ENCODE data around the gene PARM1.

The PARM1 gene

DNA sequence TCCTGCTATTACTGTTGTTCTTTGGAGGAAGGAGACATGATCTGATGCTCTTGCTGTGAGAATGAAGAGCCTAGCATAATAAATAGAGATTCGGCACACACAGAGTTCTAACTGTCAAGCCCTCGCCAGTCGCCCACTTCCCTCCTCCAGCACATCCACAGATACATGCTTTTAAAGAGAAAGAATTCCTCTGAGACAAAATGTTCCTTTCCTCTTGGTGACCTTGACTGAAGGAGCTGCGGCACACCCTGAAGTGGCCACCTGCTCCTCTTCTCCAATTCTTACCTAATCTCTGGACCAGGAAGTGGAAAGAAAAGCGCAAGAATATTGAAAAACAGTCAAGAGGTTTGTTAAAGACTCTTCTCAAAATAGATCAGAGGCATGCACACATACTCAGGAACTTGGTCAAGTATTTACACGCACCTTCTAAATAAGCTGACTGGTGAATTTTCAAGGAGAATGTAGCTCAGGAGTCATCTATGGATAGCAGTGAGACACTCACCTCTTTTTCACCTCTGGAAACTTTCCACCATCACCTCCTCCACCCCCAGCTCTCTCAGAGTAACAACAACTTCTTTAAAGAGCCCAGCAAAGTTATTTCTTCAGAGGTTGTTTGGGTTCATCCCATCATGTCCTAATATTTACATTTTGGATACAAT is 95.4 kb downstream of the PARM1 start:
- no peak for DNase-seq (ENCODE audit: low read depth in 3 of 3, low spot score in 1 of 3)

DNA sequence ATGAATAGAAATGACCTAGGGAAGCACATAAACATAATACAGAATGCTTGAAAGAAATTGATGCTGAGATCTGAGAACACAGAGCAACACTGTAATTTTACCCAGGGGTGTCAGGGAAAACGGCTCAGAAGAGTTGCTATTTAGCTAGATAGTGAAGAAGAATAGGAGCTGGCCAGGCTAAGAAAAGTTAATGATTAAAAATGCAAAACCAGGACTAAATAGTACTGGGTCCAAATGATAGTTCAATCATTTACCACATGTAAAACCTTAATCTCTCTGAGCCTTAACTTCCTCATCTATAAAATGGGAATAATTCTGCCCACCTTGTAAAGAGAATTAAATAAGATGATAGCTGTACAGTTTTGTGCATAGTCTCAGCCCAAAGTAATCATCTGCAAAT is 97.1 kb downstream of the PARM1 start:
- DNase-seq (ENCODE audit: low read depth in 3 of 3, low spot score in 1 of 3), result no peak

DNA sequence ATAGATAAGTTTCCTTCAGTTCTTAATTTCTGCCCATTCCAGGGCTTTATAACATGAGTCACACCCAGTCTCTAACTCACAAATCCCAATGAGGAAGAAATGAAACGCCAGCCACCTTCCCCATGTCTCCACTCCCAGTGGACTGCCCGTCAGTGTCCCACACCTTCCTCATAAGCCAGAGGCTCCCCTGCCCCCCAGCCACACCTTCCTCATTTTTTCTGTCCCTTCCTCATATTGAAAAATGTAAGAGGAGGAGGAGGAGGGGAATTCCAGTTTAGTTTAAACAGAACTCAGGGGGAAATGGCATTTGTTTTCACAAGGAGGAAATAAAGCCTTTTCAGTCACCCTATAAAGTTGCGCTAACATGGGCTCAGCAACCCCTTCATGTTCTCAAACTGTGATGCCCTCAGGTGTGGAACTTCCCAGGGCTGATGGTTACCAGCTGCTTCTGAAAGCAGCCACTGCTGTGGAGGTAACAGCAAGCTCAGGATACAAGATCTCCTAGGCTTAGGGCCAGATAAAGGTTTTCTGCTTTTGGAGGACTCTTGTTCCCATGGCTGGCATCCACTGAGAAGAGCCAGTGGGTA is 97.8 kb downstream of the PARM1 start:
- DNase-seq (ENCODE audit: low read depth in 3 of 3, low spot score in 1 of 3), result no peak

DNA sequence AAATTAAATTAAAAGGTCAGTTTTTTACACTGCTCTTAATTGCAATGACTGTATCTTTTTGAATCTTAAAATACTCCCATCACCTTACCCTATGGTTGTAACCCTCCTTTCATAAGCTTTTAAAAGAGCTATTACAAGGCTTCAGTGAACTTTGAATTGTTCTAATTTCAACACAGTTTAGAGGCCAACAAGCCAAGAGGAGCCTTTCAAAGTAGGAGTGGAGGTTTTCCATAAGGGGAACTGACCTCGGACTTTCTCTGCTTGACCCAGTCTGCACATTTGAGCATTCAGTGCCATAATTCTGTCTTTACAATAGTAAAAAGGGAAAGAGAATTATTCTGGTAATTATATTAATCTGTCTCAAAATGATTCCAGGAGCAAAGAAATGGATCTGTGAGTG is 98.9 kb downstream of the PARM1 start:
- DNase-seq (ENCODE audit: low read depth in 3 of 3, low spot score in 1 of 3), result no peak

DNA sequence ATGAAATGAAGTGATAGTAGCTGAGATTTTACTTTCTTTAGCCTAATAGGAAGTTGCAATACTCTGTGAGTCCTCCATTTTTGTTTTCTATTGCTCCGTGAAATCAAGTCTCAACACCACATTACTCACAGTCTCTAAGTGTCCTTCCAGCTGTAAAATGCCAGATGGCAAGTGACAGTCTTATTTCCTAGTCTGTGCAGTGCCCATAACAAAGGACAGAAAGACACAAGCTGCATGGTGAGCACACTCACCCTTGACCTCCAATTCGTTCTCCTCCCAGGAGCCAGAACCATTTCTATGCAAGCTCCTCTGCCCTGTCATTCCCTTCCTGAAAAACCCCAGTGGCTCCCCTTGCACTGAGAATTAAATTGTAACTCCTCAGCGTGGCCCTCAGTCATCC is 101.6 kb downstream of the PARM1 start:
- no peak for DNase-seq (ENCODE audit: low read depth in 3 of 3, low spot score in 1 of 3)

DNA sequence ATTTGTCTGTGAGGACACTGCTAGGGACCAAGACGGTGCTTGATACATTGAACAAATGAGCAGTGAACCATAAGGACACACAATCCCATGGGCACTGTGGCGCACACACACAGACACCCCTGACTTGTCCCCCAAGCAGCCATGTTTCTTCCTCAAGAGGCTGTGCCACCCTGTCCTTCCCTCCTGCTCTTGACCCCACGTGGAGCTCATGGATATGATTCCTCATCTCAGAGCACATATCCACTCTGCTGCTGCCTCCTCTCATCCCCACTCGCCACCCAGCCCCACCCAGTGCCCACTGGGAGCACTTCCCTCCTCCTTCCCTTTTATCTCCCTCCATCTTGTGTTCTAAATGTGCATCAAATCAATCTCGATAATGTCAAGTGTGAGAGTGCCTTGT is 102.4 kb downstream of the PARM1 start:
- no peak for DNase-seq (ENCODE audit: low read depth in 3 of 3, low spot score in 1 of 3)

DNA sequence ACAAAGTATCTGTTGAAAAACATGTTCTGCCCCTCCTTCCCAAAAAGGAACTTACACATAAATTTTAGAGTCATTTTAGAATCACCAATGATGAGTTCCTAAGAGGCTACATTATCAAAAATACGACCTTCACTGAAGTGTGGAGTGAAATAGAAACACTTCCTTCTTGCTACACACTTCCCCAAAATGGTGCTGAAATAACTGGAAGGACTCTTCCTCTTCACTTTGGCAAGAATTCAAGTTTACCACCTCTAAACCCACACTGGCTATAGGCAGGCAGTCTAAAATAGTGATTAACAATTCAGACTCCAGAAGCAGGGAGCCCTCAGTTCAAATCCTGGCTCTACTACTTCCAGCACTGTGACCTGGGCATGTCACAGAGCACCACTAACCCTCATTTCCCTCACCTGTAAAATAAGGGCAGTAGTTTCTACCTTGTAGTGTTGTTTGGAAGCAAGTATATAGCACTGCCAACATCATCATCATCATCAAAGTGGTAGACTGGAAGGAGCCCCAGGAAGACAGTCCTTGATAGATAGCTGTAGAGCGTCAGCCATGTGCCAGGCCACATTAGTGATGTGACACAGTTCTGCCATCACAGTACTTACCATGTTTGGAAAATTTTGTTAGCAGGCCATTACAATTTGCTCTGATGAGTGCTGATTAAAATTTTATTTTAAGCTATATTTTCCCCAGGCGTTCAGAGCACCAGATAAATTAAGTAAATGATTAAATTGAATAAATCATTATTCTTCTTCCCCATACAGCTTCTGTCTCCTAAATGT is 103.3 kb downstream of the PARM1 start:
- no peak for DNase-seq (ENCODE audit: low read depth in 3 of 3, low spot score in 1 of 3)

DNA sequence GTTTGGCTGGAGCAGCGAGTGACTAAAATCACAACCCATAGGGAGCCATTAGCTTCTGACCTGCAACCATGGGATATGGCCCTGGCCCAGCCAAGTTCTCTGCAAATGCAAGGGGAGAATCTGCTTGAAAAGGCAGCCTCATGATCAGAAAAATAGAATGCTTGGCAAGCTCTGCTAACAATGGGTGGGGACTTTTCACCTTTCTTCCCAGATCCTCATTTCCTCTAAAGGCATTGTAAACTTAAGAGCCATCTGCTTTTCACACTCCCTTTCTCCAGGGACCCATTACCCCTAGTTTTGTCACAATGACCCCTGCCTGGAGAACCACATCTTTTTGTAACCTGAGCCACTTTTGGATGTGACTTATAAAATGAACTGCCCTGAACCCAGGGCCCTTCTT is 104.3 kb downstream of the PARM1 start:
- DNase-seq (ENCODE audit: low read depth in 3 of 3, low spot score in 1 of 3), result no peak

DNA sequence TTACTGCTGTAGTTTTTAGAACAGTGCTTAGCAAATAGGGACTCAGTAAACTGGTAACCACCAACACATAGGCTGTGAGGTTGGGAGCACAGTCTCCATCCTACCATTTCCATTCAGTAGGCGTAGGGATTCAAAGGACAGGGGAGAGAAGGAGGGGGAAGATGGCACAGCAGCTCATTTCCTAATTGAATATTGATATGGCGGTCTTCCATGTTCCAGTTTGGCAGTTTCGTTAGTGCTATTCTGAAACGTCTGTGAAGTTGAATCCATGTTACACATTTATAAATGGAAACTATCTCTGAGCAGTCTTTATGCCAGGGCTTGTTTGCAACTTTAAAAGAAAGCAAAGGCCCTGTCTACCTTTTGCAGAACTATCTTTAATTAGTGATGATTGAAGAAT is 105.5 kb downstream of the PARM1 start:
- no peak for DNase-seq (ENCODE audit: low read depth in 3 of 3, low spot score in 1 of 3)

DNA sequence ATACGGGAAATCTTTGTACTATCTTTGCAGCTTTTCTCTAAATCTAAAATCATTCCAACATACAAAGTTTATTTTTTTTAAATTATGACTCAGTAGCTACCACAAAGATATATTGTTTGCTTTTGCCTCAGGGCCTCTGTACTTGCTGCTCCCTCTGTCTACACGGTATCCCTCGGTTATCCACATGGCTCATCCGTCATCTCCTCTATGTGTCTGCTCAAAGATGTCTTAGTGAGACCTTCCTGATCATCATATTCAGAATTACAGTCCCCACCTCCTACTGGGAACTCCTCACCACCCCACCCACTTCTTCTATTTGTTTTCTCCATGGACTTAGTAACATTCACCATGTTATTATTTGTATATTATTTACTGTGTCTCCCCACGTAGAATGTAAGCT is 107.8 kb downstream of the PARM1 start:
- no peak for DNase-seq (ENCODE audit: low read depth in 3 of 3, low spot score in 1 of 3)

DNA sequence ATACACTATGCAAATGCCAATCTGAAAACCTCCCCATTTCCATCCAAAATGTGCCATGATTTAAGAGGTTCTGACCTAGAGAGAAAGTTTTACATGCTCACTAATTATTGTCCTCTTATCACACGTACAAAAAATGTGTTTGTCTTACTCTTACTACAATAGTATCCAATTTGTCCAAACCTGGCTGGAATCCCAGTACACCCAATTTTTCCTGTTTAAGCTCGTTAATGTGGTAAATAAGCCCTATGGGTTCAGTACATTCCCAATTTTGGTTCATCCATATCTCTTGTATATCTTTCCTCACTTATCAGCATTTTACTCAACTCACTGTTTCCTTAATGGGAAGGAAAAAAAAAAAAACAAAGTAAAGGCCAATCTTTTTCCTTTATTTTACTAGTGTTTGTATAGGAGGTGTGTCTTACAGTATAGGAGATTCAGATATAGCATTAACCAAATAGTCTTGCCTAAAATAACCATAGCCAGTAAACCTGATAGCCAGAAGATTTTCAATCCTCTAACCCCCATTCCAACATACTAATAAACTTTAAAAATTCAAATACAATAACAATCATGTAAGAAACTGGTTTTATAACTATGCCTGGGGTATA is 109.8 kb downstream of the PARM1 start:
- no peak for DNase-seq (ENCODE audit: low read depth in 3 of 3, low spot score in 1 of 3)

DNA sequence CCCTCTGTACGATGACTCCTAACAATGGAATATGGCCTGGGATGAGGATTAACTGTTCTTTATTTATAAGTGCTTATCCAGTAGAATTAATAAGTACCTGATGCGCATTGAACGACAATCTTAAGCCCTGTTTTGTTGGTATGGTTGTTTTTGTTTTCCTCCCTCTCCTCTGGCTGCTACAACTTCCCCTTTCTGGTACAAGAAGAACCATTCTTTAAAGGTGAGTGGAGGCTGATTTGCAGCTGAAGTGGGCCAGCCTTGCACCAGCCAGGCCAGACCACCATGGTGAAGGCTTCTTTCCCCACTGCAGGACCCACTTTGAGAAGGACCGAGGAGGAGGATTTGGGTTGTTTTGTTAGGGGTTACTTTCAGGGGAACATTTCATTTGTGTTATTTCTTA is 113.3 kb downstream of the PARM1 start:
- no peak for DNase-seq (ENCODE audit: low read depth in 3 of 3, low spot score in 1 of 3)

DNA sequence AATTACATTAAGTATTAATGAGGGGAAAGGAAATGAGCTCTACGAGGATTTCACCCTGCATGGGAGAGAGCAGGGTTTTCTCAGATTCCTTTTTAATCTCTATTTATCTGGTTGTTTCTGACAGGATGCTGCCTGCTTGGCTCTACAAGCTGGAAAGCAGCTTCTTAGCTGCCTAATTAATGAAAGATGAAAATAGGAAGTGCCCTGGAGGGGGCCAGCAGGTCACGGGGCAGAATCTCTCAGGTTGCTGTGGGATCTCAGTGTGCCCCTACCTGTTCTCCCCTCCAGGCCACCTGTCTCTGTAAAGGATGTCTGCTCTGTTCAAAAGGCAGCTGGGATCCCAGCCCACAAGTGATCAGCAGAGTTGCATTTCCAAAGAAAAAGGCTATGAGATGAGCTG is 113.7 kb downstream of the PARM1 start:
- DNase-seq (ENCODE audit: low read depth in 3 of 3, low spot score in 1 of 3), result no peak

DNA sequence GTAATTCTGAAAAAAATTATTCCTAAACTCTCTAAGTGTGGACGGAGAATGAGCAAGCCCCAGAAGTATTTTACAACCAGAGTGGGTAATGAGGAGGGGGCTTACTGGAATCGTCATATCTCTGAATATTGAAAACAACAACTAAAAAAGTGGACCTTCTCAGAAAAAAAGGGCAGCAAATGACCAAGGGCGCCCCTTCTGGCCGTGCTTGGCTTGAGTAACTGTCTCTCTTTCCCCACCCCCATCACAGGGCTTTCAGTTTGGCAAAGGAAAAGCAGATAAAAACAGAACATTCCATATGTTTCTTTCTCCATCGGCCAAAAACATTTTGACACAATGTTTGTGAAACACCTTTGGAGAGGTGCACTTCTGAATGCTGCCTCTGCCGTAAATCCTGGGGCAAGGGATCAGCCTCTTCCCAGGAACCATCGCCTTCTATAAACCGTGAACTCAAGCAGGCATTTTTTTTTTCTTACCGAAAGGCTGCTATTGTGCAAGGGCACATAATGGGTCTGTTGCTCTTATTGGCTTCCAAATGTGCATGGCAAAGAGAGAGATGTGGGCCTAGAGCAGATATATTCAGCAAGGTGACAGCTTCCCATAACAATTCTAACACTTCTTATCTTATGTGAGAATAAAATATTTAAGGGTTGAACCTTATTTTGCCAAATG is 115.4 kb downstream of the PARM1 start:
- no peak for DNase-seq (ENCODE audit: low read depth in 3 of 3, low spot score in 1 of 3)

DNA sequence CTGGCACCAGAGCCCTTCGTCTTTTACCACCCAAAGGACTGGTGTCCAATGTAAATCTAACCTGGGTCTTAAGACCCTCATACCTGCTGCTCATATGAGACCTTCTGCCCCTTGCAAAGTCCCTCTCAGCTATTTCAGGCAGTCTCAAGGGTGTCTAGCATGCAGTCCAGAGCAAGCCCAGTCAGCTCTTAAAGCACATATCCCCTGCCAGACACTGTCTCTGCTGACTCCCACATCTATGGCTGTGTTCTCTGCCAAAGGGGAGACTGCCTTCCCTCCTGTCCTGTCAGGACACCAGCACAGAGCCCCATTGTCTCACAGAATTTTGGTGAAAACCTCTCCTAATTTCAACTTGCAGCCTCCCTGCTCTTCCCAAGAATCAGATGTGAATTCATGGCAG is 118.5 kb downstream of the PARM1 start:
- DNase-seq (ENCODE audit: low read depth in 3 of 3, low spot score in 1 of 3), result no peak

DNA sequence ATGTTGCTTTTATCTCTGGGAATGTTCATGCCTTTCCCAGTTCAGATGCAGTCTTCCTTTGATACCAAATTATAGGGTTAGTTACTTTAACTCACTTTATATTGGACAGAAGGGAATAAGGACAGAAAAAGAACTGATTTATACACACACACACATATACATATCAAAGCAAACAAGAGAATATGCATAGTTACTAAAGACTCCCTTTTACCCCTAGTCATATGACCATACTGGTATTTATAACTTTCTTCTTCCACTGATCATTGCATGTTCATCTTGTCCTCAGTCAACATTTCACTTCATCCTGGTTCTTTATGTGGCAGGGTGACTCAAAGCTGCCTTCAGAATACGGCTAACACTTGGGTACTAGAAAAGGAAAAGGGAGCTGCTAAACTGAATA is 120.4 kb downstream of the PARM1 start:
- no peak for DNase-seq (ENCODE audit: low read depth in 3 of 3, low spot score in 1 of 3)

DNA sequence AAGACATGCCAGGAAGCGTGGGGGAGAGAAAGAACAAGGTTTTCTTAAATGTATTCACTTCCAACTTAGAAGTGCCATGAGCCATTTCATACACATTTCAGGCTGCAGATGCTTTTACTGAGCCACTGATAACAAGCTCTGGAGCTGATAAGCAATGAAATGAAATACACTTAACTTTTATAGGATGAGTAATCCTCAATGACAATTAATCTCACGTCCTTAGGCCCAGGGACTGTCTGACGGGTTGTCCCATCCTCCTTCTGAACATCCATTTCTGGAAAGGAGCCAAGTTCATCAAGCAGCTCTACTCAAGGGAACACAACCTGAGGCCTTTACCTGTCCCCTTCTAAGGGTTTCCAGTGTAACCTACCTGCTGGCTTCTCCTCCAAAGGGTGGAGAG is 121.2 kb downstream of the PARM1 start:
- DNase-seq (ENCODE audit: low read depth in 3 of 3, low spot score in 1 of 3), result no peak

DNA sequence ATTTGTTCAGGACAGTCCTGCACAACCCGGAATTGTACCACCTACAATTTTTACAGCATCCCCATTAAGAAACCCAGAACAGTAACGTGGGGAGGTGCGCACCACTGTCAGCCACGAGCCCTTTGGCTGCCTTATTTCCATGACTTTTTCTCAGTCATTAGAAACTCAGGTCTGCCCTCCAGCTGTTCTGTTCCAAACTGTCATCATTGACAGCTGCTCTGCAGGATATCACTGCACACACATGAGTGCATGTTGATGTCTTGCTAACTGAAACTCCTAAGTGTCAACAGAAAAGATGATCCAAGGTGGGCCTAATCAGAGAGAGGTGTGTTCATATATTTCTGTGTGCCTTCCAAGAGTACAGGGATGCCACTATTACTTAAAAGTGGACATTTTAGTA is 123.4 kb downstream of the PARM1 start:
- DNase-seq (ENCODE audit: low read depth in 3 of 3, low spot score in 1 of 3), result no peak

DNA sequence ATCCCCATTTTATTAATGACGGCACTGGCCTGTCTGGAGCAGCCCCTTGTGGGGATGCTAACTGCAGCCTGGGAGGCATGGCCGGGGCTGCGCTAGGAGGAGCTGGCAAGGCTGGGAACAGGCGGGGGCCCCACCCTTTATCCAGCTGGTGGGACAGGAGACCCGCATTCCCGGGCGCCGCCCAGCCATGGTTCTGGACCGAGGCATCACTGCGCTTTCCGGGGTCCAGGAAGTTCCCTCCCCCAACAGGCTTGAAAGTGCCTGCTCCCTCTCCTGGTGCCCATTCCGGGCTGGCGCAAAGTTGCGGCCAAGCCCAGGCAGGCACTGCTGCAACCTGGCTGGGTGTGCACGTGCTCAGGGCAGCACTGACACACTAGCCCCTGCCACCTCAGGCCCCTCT is 124.5 kb downstream of the PARM1 start:
- DNase-seq (ENCODE audit: low read depth in 3 of 3, low spot score in 1 of 3), result no peak

DNA sequence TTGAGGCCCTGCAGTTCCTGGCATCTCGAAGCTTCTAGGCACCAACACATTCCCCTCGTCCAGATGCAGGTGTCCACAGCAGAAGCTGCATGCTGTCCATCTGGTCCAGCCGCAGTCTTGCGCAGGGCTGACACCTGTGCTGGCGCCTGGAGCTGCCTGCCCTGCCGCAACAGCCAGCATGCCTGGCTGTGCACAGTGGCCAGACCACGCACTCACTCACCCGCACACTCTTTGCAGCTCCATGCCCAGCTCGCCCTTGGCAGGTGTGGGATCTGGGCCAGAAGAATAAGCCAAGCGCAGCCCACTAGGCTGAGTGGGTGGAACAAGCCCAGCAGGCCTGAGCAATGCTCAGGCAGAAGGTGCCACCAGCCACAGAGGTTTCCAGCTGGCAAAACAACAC is 125.6 kb downstream of the PARM1 start:
- no peak for DNase-seq (ENCODE audit: low read depth in 3 of 3, low spot score in 1 of 3)

DNA sequence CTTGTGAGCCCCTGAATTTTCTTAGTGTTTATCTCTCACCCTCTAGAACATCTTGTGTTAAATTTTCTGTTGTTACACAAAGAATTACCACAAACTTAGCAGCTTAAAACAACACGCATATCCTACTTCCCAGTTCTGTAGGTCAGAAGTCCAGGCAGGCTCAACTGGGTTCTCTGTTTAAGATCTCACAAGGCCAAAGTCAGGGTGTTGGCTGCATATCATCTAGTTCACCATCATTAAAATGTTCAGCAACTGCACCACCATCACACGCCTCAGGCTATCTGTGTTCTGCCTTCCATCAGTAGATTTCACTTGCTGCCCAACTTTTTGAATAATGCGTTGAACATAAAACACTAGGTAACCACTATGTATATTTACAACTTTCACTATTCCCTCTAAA is 130.5 kb downstream of the PARM1 start:
- no peak for DNase-seq (ENCODE audit: low read depth in 3 of 3, low spot score in 1 of 3)

DNA sequence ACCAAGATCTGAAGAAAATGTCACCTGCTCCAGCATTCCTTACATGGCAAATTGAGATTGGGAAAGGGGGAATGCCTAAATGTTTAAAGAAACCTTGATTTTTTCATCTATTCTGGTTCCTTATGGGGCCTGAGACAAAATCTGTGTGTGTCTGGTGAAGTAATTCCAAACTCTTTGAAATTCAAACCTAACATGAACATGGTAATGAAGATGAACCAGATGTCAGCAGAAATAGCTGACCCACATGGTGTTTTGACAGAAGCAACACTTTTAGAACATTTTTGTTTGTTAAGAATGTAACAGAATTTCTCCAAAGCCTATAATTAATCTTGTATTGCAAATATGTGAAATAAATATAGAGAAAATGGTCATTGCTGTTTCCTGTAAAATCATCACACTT is 133.0 kb downstream of the PARM1 start:
- no peak for DNase-seq (ENCODE audit: low read depth in 3 of 3, low spot score in 1 of 3)

All from stimulated activated CD4-positive, alpha-beta T cell treated with anti-CD3 and anti-CD28 coated beads, TNF-alpha, amount 100 ng/mL, for 1 hour (primary cell).